ENCODE data around the gene GAS7. TPM values are rescaled to one million over a fixed set of nuclear protein-coding genes. Genes with fewer than 3 reads are reported as not detected.

The GAS7 gene
- total and polyA plus RNA-seq, 2 of the 13 experiments (the other 11 are each of a cell fraction or from before 2014, with no cell fraction given), result 1.0 to 5.2 TPM

- FAIRE-seq (no peak), DNase-seq (ENCODE audit: low spot score) (no peak), ATAC-seq (no peak)
- POLR2A ChIA-PET, result no interaction called here
- Histone ChIP-seq H3K4me2 (ENCODE audit: low read depth, low read length) (no peak overlapping the region), H4K20me1 (ENCODE audit: insufficient read depth, low read length) (no peaks in the 10 kb centered on the region), H3K4me1 (ENCODE audit: insufficient read depth, low read length) (no peaks in the 10 kb centered on the region), H3K9me3 (ENCODE audit: low read length) (no peaks in the 10 kb centered on the region), H3K36me3 (replicated peaks in 1 of 2; ENCODE audit: control insufficient read depth in 1 of 2, insufficient read depth in 2 of 2, low read length in 2 of 2) (no peaks in the 10 kb centered on the region), H3K27me3 (ENCODE audit: control insufficient read depth in 1 of 2, insufficient read depth in 2 of 2, low read length in 2 of 2) (peaks cover 0 to 12% of the 10 kb centered on the region in 2 experiments; a peak in 3 of 5 replicates), H3K79me2 (ENCODE audit: insufficient read depth, low read length) (no peaks in the 10 kb centered on the region), H2AFZ (ENCODE audit: low read length) (no peak overlapping the region), H3K9ac (ENCODE audit: insufficient read depth, low read depth, low read length) (no peak overlapping the region), H3K4me3 (replicated peaks in 1 of 3; ENCODE audit: insufficient read depth in 1 of 3, low read depth in 2 of 3, low read length in 3 of 3) (no peak overlapping the region), H3K27ac (ENCODE audit: extremely low read length, insufficient read depth, low read length) (no peak overlapping the region)
- intact Hi-C loops (cut with micrococcal nuclease; ENCODE audit: unreplicated experiment), result loop anchor here (2.0 kb wide), 1 partner anchor 41 kb away; no protein-coding TSS in a partner anchor
- in situ Hi-C loops (cut with HindIII; ENCODE audit: extremely low pct_ligation_motif_present, low pct_unique_long_range_greater_than_20kb), result loop anchor here (25.0 kb wide), 1 partner anchor 105 kb away; no protein-coding TSS in a partner anchor
- BruUV-seq (replicated peaks), result no TSS peak
- TF ChIP-seq ZNF12 (CRISPR knock-in tag; IDR thresholded peaks at IDR 0.05), result no peak
- no peak for TF ChIP-seq SIN3B (IDR thresholded peaks at IDR 0.05; ENCODE audit: low read length)
- no peak for TF ChIP-seq RARG (CRISPR knock-in tag; IDR thresholded peaks at IDR 0.05; ENCODE audit: low read depth)
- no peak for TF ChIP-seq ATF1 (CRISPR knock-in tag; IDR thresholded peaks at IDR 0.05)
- TF ChIP-seq PTBP1 (IDR thresholded peaks at IDR 0.05; ENCODE audit: low read depth, low read length, poor library complexity, severe bottlenecking), result no peak
- TF ChIP-seq EED (CRISPR knock-in tag; IDR thresholded peaks at IDR 0.05), result no peak
- no peak for TF ChIP-seq WIZ (CRISPR knock-in tag; IDR thresholded peaks at IDR 0.05)
- TF ChIP-seq MATR3 (CRISPR knock-in tag; IDR thresholded peaks at IDR 0.05), result no peak
- TF ChIP-seq ZNF124 (CRISPR knock-in tag; IDR thresholded peaks at IDR 0.05), result no peak
- TF ChIP-seq ZNF772 (CRISPR knock-in tag; IDR thresholded peaks at IDR 0.05), result no peak
- no peak for TF ChIP-seq CBFB (CRISPR knock-in tag; IDR thresholded peaks at IDR 0.05)
- TF ChIP-seq MIER3 (CRISPR knock-in tag; IDR thresholded peaks at IDR 0.05; ENCODE audit: borderline replicate concordance), result no peak
- TF ChIP-seq MAF1 (CRISPR knock-in tag; IDR thresholded peaks at IDR 0.05; ENCODE audit: borderline replicate concordance), result no peak
- TF ChIP-seq PRMT3 (CRISPR knock-in tag; IDR thresholded peaks at IDR 0.05; ENCODE audit: borderline replicate concordance, low read depth), result no peak
- no peak for TF ChIP-seq ZNF407 (CRISPR knock-in tag; IDR thresholded peaks at IDR 0.05; ENCODE audit: not compliant biosample characterization)
- no peak for TF ChIP-seq ZNF781 (CRISPR knock-in tag; IDR thresholded peaks at IDR 0.05; ENCODE audit: borderline replicate concordance, not compliant biosample characterization)
- no peak for TF ChIP-seq ARNT2 (CRISPR knock-in tag; IDR thresholded peaks at IDR 0.05; ENCODE audit: low read depth)
- 8% methylated on average over 6 of the region's 11 CpGs for WGBS (ENCODE audit: low lambda C conversion rate)
- CTCF ChIA-PET (ENCODE audit: low intra/inter-chr PET ratio, low total read pairs), result no interaction called here
Observed at GRCh38 chr17:10107316-10108165, 90.9 kb downstream of the GAS7 start.
